Measurements from ENCODE around the gene PRR27.

- TF ChIP-seq EZH2 (IDR thresholded peaks at IDR 0.05; ENCODE audit: insufficient read depth, low read length) (no peak), CTCF (IDR thresholded peaks at IDR 0.05; ENCODE audit: insufficient read depth, low read depth, low read length) (no peak)
Observed at GRCh38 chr4:70138751-70139150, 15.3 kb upstream of the PRR27 start.

All from astrocyte (in vitro differentiated cells and primary cell).